OCI-M1 (cell line): ENCODE measurements around the gene MICAL3.
"Not testable (repeated sequence)": the region's sequence is repeated elsewhere in the genome, so short reads cannot be mapped to it uniquely, and the experiment has no call there.

ENCODE experiments used
- DNase-seq: peaks from one replicate; lab custom pipeline; 2025; lab: John Stamatoyannopoulos, UW

The MICAL3 gene

DNA sequence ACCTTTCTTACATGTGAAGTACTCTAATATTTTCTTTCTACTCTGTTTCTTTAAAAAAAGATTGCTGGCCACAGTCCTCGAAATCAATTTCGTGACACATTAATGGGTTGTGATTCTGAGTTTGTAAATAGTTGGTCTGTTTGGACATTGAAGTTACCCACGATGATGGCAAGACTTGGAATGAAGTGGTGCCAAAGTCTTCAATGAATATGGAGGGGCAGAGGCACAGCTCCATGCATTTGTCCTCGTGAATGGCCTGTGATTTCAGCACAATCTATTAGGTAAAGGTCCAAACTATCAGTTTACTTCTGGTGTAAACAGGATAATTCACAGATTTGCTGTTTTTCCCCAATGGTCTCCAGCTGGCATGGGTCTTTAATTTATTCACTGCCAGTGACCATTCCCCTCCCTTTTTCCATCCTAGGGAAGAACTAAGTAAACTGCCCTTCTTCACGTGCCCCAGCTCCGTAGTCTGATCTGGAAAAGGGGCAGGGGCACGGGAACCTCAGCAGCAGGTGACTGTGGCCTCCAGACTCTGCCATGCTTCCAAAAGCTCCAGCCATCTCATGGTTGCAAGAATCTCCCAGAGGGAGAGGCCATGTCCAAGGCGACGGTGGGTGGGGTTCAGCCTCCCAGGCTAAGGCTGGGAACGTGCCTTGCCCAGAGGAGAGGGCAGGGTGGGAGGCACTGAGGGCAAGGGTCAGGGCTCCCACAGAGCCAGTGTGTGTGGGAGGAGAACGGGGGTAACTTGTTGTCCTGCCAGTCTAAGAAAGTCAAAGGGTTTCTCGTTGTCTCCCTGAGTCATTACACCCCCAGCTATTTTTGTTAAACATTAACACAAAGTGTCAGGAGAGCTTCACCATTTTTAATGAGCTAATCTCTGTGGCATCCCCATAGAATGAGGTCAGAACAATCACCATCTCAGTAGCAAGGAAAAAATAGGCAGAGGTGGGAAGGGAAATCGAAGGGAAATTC lies 36.6 kb upstream of the MICAL3 start:
- DNase-seq: no peak

- DNase-seq: no peak
Measured at GRCh38 chr22:18059991-18060390, 35.6 kb upstream of the MICAL3 start.

DNA sequence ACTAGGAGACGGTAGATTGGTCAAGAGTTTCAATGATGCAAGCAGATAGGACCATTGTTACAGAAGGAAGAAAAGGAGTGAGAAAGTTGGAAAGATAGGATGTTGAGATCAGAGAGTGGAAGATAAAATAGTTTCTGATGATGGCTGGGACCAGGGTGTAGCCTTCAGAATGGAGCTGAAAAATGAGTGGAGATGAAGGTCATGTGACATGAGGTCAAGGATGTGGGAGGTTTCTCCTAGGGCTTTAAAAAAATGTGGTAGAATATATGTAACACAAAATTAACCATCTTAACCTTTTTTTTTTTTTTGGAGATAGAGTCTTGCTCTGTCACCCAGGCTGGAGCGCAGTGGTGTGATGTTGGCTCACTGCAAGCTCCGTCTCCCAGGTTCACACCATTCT lies 35.1 kb upstream of the MICAL3 start:
- DNase-seq: no peak

- DNase-seq: no peak
Measured at GRCh38 chr22:18059094-18059417, 34.7 kb upstream of the MICAL3 start.

- no peak for DNase-seq
Measured at GRCh38 chr22:18058371-18059093, 34.2 kb upstream of the MICAL3 start.

- peak; percentile 35 for DNase-seq
Measured at GRCh38 chr22:18057568-18058209, 33.3 kb upstream of the MICAL3 start.

DNA sequence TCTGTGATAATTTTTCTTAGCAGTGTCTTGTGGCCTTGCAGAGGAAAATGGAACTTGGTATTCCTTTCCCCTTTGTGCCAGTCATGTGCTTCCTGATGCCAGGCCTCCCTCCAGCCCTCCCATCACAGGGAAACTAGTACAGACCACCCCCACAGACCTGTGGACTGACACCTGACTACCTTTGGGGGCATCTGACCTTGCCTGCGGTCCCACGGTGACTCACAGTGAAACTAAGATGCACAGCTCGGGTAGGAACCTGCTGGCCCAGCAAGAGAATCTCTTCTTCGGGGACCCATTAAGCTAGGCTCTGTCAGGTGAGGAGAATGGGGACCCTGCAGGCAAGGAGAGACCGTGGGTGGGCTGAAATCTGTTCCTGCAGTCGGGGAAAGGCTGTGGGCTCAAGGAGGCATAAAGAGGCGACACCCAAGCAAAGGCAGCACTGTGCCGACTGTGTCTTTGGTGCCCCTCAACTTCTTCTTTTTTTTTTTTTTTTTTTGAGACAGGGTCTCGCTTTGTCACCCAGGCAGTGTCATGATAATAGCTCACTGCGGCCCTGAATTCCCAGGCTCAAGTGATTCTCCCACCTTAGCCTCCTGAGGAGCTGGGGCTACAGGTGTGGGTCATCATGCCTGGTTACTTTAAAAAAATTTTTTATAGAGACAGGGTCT lies 32.6 kb upstream of the MICAL3 start:
- DNase-seq: no peak

GRCh38 chr22:18056161-18056666 lies 31.9 kb upstream of the MICAL3 start:
- DNase-seq: peak; percentile 47

- DNase-seq: no peak
Measured at GRCh38 chr22:18055619-18056160, 31.3 kb upstream of the MICAL3 start.

- not testable (repeated sequence) for DNase-seq
Measured at GRCh38 chr22:18053216-18053946, 29.0 kb upstream of the MICAL3 start.

GRCh38 chr22:18051113-18051512 lies 26.8 kb upstream of the MICAL3 start:
- DNase-seq: not testable (repeated sequence)

GRCh38 chr22:18050065-18050464 lies 25.7 kb upstream of the MICAL3 start:
- no peak for DNase-seq

GRCh38 chr22:18048441-18048898 lies 24.1 kb upstream of the MICAL3 start:
- peak; percentile 20 for DNase-seq

- DNase-seq: no peak
Measured at GRCh38 chr22:18048041-18048440, 23.7 kb upstream of the MICAL3 start.

DNA sequence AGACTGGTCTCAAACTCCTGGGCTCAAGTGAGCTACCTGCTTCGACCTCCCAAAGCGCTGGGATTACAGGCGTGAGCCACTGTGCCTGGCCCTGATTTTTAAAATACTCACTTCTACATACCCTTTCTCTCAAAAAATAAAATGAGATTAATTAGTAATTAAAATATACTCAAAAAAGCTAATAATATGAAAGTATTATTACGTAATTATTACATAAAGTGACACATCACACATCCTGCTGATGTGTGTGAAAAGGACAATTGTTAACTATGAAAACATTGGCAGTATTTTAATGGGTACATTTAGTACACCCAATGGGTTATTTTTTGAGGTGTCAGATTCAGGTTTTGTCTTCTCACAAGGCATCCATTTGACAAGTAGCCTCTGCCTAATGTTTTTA lies 21.4 kb upstream of the MICAL3 start:
- no peak for DNase-seq

DNA sequence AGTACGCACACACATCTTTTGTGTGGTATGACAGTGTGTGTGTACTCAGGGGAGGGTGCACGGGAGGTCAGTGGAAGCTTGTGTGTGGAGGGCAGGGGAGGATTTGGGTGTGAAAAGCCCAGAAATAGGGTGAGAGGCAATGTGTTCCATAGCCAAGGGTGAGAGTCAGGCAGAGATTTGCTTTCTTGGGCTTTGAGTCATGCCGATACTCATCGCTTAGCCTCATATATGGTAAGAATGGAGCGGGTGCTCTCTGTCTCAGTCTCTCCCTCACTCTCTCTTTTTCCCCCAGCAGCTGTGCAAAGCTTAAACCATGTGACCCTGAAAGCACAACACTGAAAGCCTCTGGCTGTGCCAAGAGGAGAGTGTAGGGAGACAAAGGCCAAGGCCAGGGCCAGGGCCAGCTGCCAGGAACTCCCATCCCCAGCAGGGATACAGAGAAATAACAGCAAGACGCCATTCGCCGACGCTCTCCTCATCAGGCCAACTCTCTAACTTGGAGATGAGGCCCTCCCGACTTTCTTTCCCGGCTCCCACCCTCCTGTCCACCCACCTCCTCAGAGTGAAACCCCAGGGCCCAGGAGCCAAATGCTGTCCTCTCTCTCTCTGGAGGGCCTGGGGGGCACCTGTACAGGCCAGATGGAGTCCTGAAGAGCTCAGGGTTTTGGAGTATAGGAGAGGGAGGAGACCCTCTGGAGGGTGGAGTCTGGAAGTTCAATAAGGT lies 20.3 kb upstream of the MICAL3 start:
- no peak for DNase-seq

- no peak for DNase-seq
Measured at GRCh38 chr22:18042685-18043084, 18.3 kb upstream of the MICAL3 start.

DNA sequence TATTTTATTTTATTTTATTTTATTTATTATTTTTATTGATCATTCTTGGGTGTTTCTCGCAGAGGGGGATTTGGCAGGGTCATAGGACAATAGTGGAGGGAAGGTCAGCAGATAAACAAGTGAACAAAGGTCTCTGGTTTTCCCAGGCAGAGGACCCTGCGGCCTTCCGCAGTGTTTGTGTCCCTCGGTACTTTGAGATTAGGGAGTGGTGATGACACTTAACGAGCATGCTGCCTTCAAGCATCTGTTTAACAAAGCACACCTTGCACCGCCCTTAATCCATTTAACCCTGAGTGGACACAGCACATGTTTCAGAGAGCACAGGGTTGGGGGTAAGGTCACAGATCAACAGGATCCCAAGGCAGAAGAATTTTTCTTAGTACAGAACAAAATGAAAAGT lies 16.5 kb upstream of the MICAL3 start:
- DNase-seq: not testable (repeated sequence)

DNA sequence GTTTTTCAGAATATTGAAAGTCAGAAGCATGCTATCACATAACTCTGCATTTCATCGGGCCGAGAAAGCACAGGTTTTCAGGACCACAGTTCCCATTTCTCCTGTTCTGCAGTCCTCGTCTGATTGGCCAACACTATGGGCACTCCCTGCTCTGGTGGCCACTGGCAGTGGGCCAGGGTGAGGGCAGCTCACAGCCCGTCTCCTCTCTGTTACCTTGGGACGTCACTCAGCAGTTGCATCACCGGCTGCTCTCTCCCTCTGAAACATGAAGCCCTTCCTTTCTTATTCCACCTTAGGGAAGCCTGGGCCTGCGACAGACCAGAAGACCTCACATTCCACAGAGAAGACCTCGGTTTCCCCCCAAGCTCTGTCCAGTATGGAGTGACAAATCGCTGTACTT lies 11.4 kb upstream of the MICAL3 start:
- DNase-seq: peak; percentile 25

- DNase-seq: no peak
Measured at GRCh38 chr22:18034076-18034475, 9.7 kb upstream of the MICAL3 start.
